Lower leg skin (tissue), 3 donors: ENCODE results near the gene GABBR2.

Experiments
- POLR2A ChIP-seq, 2 donors: fragments of 450-650 bp; IDR thresholded peaks; one replicate each; pipeline ENCODE4 v1.6.1; 2016 to 2017; ENCODE audit warnings: antibody characterized with exemption in 2 of 2, mild to moderate bottlenecking in 1 of 2, moderate library complexity in 1 of 2
- TF ChIP-seq, protein P1 (sequence below), 3 donors: fragments of 450-650 bp; IDR thresholded peaks; one replicate each; pipeline ENCODE4 v1.5.1; 2016; ENCODE audit warnings: antibody characterized with exemption in 3 of 3, mild to moderate bottlenecking in 3 of 3, moderate library complexity in 2 of 3

GRCh38 chr9:98356326-98356725 is 352.4 kb downstream of the GABBR2 start:
- TF ChIP-seq, protein P1, sequence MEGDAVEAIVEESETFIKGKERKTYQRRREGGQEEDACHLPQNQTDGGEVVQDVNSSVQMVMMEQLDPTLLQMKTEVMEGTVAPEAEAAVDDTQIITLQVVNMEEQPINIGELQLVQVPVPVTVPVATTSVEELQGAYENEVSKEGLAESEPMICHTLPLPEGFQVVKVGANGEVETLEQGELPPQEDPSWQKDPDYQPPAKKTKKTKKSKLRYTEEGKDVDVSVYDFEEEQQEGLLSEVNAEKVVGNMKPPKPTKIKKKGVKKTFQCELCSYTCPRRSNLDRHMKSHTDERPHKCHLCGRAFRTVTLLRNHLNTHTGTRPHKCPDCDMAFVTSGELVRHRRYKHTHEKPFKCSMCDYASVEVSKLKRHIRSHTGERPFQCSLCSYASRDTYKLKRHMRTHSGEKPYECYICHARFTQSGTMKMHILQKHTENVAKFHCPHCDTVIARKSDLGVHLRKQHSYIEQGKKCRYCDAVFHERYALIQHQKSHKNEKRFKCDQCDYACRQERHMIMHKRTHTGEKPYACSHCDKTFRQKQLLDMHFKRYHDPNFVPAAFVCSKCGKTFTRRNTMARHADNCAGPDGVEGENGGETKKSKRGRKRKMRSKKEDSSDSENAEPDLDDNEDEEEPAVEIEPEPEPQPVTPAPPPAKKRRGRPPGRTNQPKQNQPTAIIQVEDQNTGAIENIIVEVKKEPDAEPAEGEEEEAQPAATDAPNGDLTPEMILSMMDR (IDR thresholded peaks at IDR 0.05), result no peak
- no peak for TF ChIP-seq POLR2A (IDR thresholded peaks at IDR 0.05)
